KMS-11 (cell line): Measurements from ENCODE around the gene CAPN6.

Experiments used
- H2AFZ ChIP-seq: fragments of 200-600 bp; sonication (generic); 2 replicates; pipeline ENCODE4 v1.6.1; 2016; ENCODE audit warnings: antibody characterized with exemption, mixed run types, low read depth
- H3K27ac ChIP-seq: fragments of 200-600 bp; sonication (generic); 2 replicates; pipeline ENCODE4 v1.6.1; 2016; ENCODE audit warnings: mild to moderate bottlenecking, mixed run types
- H3K27me3 ChIP-seq: fragments of 200-600 bp; sonication (generic); 2 replicates; pipeline ENCODE4 v1.6.1; 2017; ENCODE audit warnings: mild to moderate bottlenecking, low read depth, mixed run types, moderate library complexity; ENCODE audit not compliant: insufficient read depth
- H3K36me3 ChIP-seq: fragments of 200-600 bp; sonication (generic); 2 replicates; pipeline ENCODE4 v1.6.1; 2017; ENCODE audit warnings: mild to moderate bottlenecking, mixed run types; ENCODE audit not compliant: insufficient read depth
- H3K4me1 ChIP-seq: fragments of 200-600 bp; sonication (generic); 2 replicates; pipeline ENCODE4 v1.6.1; 2016; ENCODE audit warnings: mild to moderate bottlenecking, low read depth, mixed run types; ENCODE audit not compliant: poor library complexity, severe bottlenecking
- H3K4me2 ChIP-seq: fragments of 200-600 bp; sonication (generic); 2 replicates; pipeline ENCODE4 v1.7.0; 2016; ENCODE audit warnings: mild to moderate bottlenecking, mixed run types
- H3K4me3 ChIP-seq: fragments of 200-600 bp; sonication (generic); IDR thresholded peaks from 2 replicates; pipeline ENCODE4 v1.6.1; 2017; ENCODE audit warnings: low read depth, low read length, mixed read lengths; ENCODE audit not compliant: insufficient read depth
- H3K79me2 ChIP-seq: fragments of 200-600 bp; sonication (generic); 2 replicates; pipeline ENCODE4 v1.6.1; 2016; ENCODE audit warnings: low read depth, mixed run types; ENCODE audit not compliant: insufficient read depth
- H3K9ac ChIP-seq: fragments of 200-600 bp; sonication (generic); 2 replicates; pipeline ENCODE4 v1.6.1; 2016; ENCODE audit warnings: mild to moderate bottlenecking, mixed run types
- H4K20me1 ChIP-seq: fragments of 200-600 bp; sonication (generic); 2 replicates; pipeline ENCODE4 v1.6.1; 2016; ENCODE audit warnings: mild to moderate bottlenecking, mixed run types; ENCODE audit not compliant: insufficient read depth
- TF ChIP-seq, protein P1 (sequence below): fragments of 200-600 bp; sonication (generic); conservative IDR thresholded peaks from 2 replicates; pipeline ENCODE4 v1.6.1; 2017; ENCODE audit warnings: low read depth, mild to moderate bottlenecking, antibody characterized with exemption, low read length, moderate library complexity, mixed read lengths

Gene CAPN6

DNA sequence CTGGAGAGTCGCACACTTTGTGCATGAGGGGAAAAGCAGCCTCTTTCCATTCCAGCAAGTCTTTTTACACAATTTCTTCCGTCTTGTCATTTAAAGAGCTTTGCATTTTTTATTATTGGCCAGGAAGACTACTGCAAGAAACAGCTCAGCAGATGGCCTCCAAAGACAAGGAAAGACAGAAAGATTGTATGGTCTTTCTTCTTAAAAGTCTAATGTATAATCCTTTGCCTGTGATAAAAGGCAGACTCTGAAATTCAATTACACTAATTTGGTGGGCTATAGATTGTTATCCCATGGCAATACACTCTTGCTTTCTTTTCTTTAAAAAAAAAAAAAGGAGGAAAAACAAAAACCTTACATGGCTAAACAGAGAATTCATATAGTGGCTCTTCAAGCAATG, 5.9 kb downstream of the CAPN6 start:
- Histone ChIP-seq H2AFZ (no peak overlapping the region), H3K4me3 (no peak overlapping the region), H4K20me1 (no peaks in the 10 kb centered on the region), H3K79me2 (no peaks in the 10 kb centered on the region), H3K4me2 (no peak overlapping the region), H3K36me3 (no peaks in the 10 kb centered on the region), H3K27me3 (no peaks in the 10 kb centered on the region), H3K27ac (no peak overlapping the region), H3K9ac (no peak overlapping the region), H3K4me1 (no peaks in the 10 kb centered on the region)
- TF ChIP-seq, protein P1, sequence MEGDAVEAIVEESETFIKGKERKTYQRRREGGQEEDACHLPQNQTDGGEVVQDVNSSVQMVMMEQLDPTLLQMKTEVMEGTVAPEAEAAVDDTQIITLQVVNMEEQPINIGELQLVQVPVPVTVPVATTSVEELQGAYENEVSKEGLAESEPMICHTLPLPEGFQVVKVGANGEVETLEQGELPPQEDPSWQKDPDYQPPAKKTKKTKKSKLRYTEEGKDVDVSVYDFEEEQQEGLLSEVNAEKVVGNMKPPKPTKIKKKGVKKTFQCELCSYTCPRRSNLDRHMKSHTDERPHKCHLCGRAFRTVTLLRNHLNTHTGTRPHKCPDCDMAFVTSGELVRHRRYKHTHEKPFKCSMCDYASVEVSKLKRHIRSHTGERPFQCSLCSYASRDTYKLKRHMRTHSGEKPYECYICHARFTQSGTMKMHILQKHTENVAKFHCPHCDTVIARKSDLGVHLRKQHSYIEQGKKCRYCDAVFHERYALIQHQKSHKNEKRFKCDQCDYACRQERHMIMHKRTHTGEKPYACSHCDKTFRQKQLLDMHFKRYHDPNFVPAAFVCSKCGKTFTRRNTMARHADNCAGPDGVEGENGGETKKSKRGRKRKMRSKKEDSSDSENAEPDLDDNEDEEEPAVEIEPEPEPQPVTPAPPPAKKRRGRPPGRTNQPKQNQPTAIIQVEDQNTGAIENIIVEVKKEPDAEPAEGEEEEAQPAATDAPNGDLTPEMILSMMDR: no peak

GRCh38 chrX:111262086-111262485, 8.2 kb downstream of the CAPN6 start:
- Histone ChIP-seq H3K4me1 (peaks cover 6% of the 10 kb centered on the region), H3K36me3 (no peaks in the 10 kb centered on the region), H3K27me3 (no peaks in the 10 kb centered on the region), H4K20me1 (no peaks in the 10 kb centered on the region), H3K27ac (no peak overlapping the region), H3K4me3 (no peak overlapping the region), H3K4me2 (no peak overlapping the region), H2AFZ (no peak overlapping the region), H3K9ac (no peak overlapping the region), H3K79me2 (no peaks in the 10 kb centered on the region)
- TF ChIP-seq, protein P1: no peak

- Histone ChIP-seq H3K79me2 (no peaks in the 10 kb centered on the region), H2AFZ (no peak overlapping the region), H3K27me3 (no peaks in the 10 kb centered on the region), H3K36me3 (no peaks in the 10 kb centered on the region), H3K27ac (no peak overlapping the region), H3K4me1 (peaks cover 6% of the 10 kb centered on the region), H4K20me1 (no peaks in the 10 kb centered on the region), H3K4me2 (no peak overlapping the region), H3K9ac (no peak overlapping the region), H3K4me3 (no peak overlapping the region)
- TF ChIP-seq, protein P1: no peak
Observed at GRCh38 chrX:111260451-111260850, 9.8 kb downstream of the CAPN6 start.

- Histone ChIP-seq H3K4me2 (no peak overlapping the region), H3K36me3 (no peaks in the 10 kb centered on the region), H3K9ac (no peak overlapping the region), H3K4me1 (peaks cover 6% of the 10 kb centered on the region), H2AFZ (no peak overlapping the region), H3K27me3 (no peaks in the 10 kb centered on the region), H3K79me2 (no peaks in the 10 kb centered on the region), H3K27ac (no peak overlapping the region), H4K20me1 (no peaks in the 10 kb centered on the region), H3K4me3 (no peak overlapping the region)
- TF ChIP-seq, protein P1: no peak
Observed at GRCh38 chrX:111259559-111259958, 10.7 kb downstream of the CAPN6 start.
